Caco-2 (cell line): ENCODE measurements around the gene B2M. TPM values are rescaled to one million over a fixed set of nuclear protein-coding genes. Genes with fewer than 3 reads are reported as not detected.

Source experiments
- BruUV-seq: library from RNA; stranded (reverse); fragments of 400-500 nt; replicated peaks from 2 replicates; lab custom pipeline; 2021; lab: Mats Ljungman, UMichigan
- CTCF ChIA-PET: fragments of 300-600 bp; sonication (Branson Sonifier 250); formaldehyde crosslinking; loops from one replicate; lab custom pipeline; 2022; ENCODE audit warnings: antibody characterized with exemption; lab: Charles Lee
- POLR2A ChIA-PET: fragments of 300-600 bp; sonication (Branson Sonifier 250); formaldehyde crosslinking; loops from one replicate; lab custom pipeline; 2022; ENCODE audit warnings: antibody characterized with exemption; lab: Charles Lee
- DNase-seq, 2 experiments: peaks; one replicate each; pipeline versions ENCODE4 v3.0.0 to v3.0.0-alpha.2; 2020 to 2022
- H3K27me3 ChIP-seq: replicated peaks from 2 replicates; pipeline ENCODE4 v1.6.0; 2011; ENCODE audit warnings: low read length; ENCODE audit not compliant: control insufficient read depth, insufficient read depth
- H3K36me3 ChIP-seq: 2 replicates; pipeline ENCODE4 v1.5.1; 2011; ENCODE audit warnings: low read length; ENCODE audit not compliant: control insufficient read depth, insufficient read depth
- H3K4me1 ChIP-seq: fragments of 250-450 bp; sonication (Bioruptor Pico); 2 replicates; pipeline ENCODE4 v1.5.1; 2020; ENCODE audit warnings: mild to moderate bottlenecking
- H3K4me3 ChIP-seq: 2 replicates; pipeline ENCODE4 v1.5.1; 2011; ENCODE audit warnings: low read depth, mild to moderate bottlenecking, control low read depth, low read length
- H3K9me3 ChIP-seq: fragments of 250-450 bp; sonication (Bioruptor Pico); 2 replicates; pipeline ENCODE4 v1.5.1; 2020; ENCODE audit warnings: mild to moderate bottlenecking, moderate library complexity
- H3K27ac Mint-ChIP-seq: one replicate; pipeline ENCODE4 v1.8.0; 2022; ENCODE audit warnings: mixed read lengths; ENCODE audit not compliant: unreplicated experiment
- H3K27me3 Mint-ChIP-seq: one replicate; pipeline ENCODE4 v1.8.0; 2022; ENCODE audit warnings: mixed read lengths; ENCODE audit not compliant: insufficient read depth, unreplicated experiment
- H3K36me3 Mint-ChIP-seq: one replicate; pipeline ENCODE4 v1.8.0; 2022; ENCODE audit warnings: mild to moderate bottlenecking, mixed read lengths; ENCODE audit not compliant: insufficient read depth, unreplicated experiment
- H3K4me1 Mint-ChIP-seq: one replicate; pipeline ENCODE4 v1.8.0; 2022; ENCODE audit warnings: low read depth, mixed read lengths; ENCODE audit not compliant: unreplicated experiment
- H3K4me3 Mint-ChIP-seq: one replicate; pipeline ENCODE4 v1.8.0; 2022; ENCODE audit warnings: mild to moderate bottlenecking, moderate library complexity, mixed read lengths; ENCODE audit not compliant: unreplicated experiment
- H3K9me3 Mint-ChIP-seq: one replicate; pipeline ENCODE4 v1.8.0; 2022; ENCODE audit warnings: mixed read lengths; ENCODE audit not compliant: unreplicated experiment
- intact Hi-C: fragments of 100-400 bp; cut with micrococcal nuclease; formaldehyde crosslinking; loops from one replicate; pipeline ENCODE4 v1.10.0; 2022; ENCODE audit not compliant: unreplicated experiment
- total RNA-seq: library from RNA; stranded (reverse); gene quantifications from 2 replicates; pipeline ENCODE4 v1.2.3, GENCODE V29; 2022
- TF ChIP-seq, protein P1 (sequence below), 2 experiments: fragments of 200-600 bp in 1 of 2; IDR thresholded peaks; 1 replicate in 1 of 2; 2 replicates in 1 of 2; pipeline versions ENCODE4 v1.5.1 to v1.8.0; 2011 to 2022; ENCODE audit warnings: antibody characterized with exemption in 1 of 2, control low read depth in 1 of 2, inconsistent platforms in 1 of 2, low read depth in 1 of 2, low read length in 1 of 2, mild to moderate bottlenecking in 1 of 2, moderate library complexity in 1 of 2; ENCODE audit not compliant: insufficient read depth in 1 of 2, severe bottlenecking in 1 of 2, unreplicated experiment in 1 of 2

B2M gene
- total RNA-seq, 1 experiment from 2014 or later = 269 TPM

DNA sequence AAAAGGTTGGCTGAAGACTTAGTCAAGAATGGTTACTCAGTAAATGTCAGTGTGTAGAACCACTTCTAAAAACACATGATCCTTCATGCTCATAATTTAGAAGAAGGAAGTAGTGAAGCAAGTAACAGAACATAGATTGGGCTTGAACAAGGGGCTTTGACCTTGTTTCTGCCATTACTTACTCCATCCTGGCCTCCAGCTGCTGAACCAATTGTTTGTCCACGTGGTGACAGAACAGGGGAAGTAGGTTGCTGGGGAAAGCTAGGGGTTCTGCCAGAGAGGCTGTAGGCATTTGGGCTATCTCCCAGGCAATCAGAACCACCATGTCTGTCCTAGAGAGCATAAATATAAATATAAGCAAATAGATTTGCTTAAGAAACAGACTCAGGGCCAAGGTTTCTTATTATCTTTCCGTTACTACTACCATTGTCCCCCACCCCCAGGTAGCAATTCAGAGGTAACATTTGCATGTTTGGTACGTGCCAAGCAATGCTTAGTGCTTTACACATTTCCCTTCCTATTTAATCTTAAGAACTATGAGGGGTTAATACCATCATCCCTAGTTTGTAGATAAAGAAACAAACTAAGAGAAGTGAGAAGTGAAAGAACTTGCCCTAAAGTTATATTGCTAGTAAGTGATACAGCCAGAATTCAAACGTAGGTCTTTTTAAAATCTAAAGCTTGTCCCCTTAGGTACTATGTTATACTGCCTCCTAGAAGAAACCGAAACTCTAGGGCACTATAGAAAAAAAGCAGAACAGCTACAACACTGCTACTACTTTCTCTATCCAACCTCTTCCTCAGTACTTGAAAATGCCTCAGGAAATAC lies 44.9 kb upstream of the B2M start:
- CTCF ChIA-PET = no interaction called here
- H3K4me1 Mint-ChIP-seq = peaks cover 16% of the 10 kb centered on the region
- H3K36me3 Mint-ChIP-seq = no peaks in the 10 kb centered on the region
- H3K4me3 Mint-ChIP-seq = no peak overlapping the region
- H3K27me3 Mint-ChIP-seq = no peaks in the 10 kb centered on the region
- POLR2A ChIA-PET = interaction anchor here (1.0 kb wide), 1 partner anchor 45 kb away, joined by 6 read pairs; the partner anchor contains the start of genes B2M and PATL2
- intact Hi-C loops = no loop called here
- peaks cover 18% of the 10 kb centered on the region for H3K4me1 ChIP-seq
- H3K27me3 ChIP-seq = no peaks in the 10 kb centered on the region
- no peaks in the 10 kb centered on the region for H3K9me3 Mint-ChIP-seq
- no TSS peak for BruUV-seq
- H3K36me3 ChIP-seq = no peaks in the 10 kb centered on the region
- no peak overlapping the region for H3K4me3 ChIP-seq
- no peak overlapping the region for H3K27ac Mint-ChIP-seq
- TF ChIP-seq, protein P1, sequence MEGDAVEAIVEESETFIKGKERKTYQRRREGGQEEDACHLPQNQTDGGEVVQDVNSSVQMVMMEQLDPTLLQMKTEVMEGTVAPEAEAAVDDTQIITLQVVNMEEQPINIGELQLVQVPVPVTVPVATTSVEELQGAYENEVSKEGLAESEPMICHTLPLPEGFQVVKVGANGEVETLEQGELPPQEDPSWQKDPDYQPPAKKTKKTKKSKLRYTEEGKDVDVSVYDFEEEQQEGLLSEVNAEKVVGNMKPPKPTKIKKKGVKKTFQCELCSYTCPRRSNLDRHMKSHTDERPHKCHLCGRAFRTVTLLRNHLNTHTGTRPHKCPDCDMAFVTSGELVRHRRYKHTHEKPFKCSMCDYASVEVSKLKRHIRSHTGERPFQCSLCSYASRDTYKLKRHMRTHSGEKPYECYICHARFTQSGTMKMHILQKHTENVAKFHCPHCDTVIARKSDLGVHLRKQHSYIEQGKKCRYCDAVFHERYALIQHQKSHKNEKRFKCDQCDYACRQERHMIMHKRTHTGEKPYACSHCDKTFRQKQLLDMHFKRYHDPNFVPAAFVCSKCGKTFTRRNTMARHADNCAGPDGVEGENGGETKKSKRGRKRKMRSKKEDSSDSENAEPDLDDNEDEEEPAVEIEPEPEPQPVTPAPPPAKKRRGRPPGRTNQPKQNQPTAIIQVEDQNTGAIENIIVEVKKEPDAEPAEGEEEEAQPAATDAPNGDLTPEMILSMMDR (IDR thresholded peaks at IDR 0.05; ENCODE audit: insufficient read depth in 1 of 2, low read depth in 1 of 2, low read length in 1 of 2, severe bottlenecking in 1 of 2, unreplicated experiment in 1 of 2) = no peak
- no peaks in the 10 kb centered on the region for H3K9me3 ChIP-seq
- no peak for DNase-seq

DNA sequence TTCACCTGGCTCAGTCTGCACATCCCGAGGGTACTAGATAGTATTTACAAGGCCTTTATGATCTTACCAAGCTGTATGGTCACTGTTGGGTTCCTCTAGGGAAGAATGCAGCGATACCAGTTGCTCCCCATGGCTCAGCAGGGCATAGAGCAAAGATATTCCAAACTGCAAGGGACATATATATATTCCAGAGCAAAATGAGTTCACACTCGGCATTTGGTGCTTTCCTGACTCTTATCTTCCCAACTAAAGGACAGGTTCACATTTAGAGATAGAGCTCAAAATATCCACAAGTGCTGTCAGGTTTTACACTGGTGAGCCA lies 44.3 kb upstream of the B2M start:
- Histone ChIP-seq H3K4me3 (no peak overlapping the region), H3K9me3 (no peaks in the 10 kb centered on the region), H3K27me3 (no peaks in the 10 kb centered on the region), H3K4me1 (peaks cover 18% of the 10 kb centered on the region), H3K36me3 (no peaks in the 10 kb centered on the region)
- H3K9me3 Mint-ChIP-seq = no peaks in the 10 kb centered on the region
- no TSS peak for BruUV-seq
- intact Hi-C loops = no loop called here
- ChIA-PET CTCF (no interaction called here), POLR2A (interaction anchor here (1.0 kb wide), 1 partner anchor 45 kb away, joined by 6 read pairs; the partner anchor contains the start of genes B2M and PATL2)
- no peak overlapping the region for H3K27ac Mint-ChIP-seq
- no peaks in the 10 kb centered on the region for H3K27me3 Mint-ChIP-seq
- H3K36me3 Mint-ChIP-seq = no peaks in the 10 kb centered on the region
- H3K4me1 Mint-ChIP-seq = peaks cover 16% of the 10 kb centered on the region
- TF ChIP-seq, protein P1 (IDR thresholded peaks at IDR 0.05; ENCODE audit: insufficient read depth in 1 of 2, low read depth in 1 of 2, low read length in 1 of 2, severe bottlenecking in 1 of 2, unreplicated experiment in 1 of 2) = no peak
- DNase-seq = no peak
- H3K4me3 Mint-ChIP-seq = no peak overlapping the region

DNA sequence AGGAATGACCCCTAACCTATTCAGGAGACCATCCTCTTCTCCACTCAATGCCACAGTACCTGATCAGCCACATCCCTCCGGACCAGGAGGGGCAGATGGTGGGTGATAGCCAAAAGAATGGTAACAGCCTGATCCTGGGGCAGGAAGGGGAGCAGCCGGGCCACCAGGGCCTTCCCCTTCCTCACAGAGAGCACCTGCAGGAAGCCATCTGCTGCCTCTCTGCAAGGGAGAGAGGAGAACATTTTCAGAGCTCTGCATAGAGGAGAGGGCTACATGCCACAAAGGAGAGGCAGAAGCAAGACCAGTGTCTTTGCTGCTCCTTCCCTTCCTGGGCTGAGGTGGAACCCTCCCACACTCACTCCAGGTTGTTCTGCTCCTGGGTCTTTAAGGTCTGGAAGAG lies 42.4 kb upstream of the B2M start:
- H3K9me3 ChIP-seq = no peaks in the 10 kb centered on the region
- Mint-ChIP-seq H3K4me3 (no peak overlapping the region), H3K27ac (no peak overlapping the region), H3K36me3 (no peaks in the 10 kb centered on the region), H3K4me1 (peaks cover 16% of the 10 kb centered on the region), H3K27me3 (no peaks in the 10 kb centered on the region), H3K9me3 (no peaks in the 10 kb centered on the region)
- peaks cover 15% of the 10 kb centered on the region for H3K4me1 ChIP-seq
- TF ChIP-seq, protein P1 (IDR thresholded peaks at IDR 0.05; ENCODE audit: insufficient read depth in 1 of 2, low read depth in 1 of 2, low read length in 1 of 2, severe bottlenecking in 1 of 2, unreplicated experiment in 1 of 2) = no peak
- H3K36me3 ChIP-seq = no peaks in the 10 kb centered on the region
- intact Hi-C loops = no loop called here
- POLR2A ChIA-PET = no interaction called here
- no peak for DNase-seq
- no TSS peak for BruUV-seq
- CTCF ChIA-PET = no interaction called here
- no peaks in the 10 kb centered on the region for H3K27me3 ChIP-seq
- H3K4me3 ChIP-seq = no peak overlapping the region
